ENCODE measurements around the gene RAP1GAP. TPM values are rescaled to one million over a fixed set of nuclear protein-coding genes. Genes with fewer than 3 reads are reported as not detected.

RAP1GAP gene
- total and polyA plus RNA-seq, 9 of the 15 experiments (the other 6 are each of a cell fraction or from before 2014, with no cell fraction given), result 0.29 to 30.2 (median 19.2) TPM

- FAIRE-seq, result peak; percentile 83
- Histone ChIP-seq H3K27me3 (ENCODE audit: control insufficient read depth in 2 of 2, insufficient read depth in 2 of 2, low read length in 2 of 2) (no peaks in the 10 kb centered on the region), H3K9ac (ENCODE audit: insufficient read depth in 1 of 2, low read depth in 2 of 2, low read length in 2 of 2) (peak overlapping the region; percentile 50 to 89), H3K79me2 (ENCODE audit: control insufficient read depth, insufficient read depth, low read length) (peaks cover 2% of the 10 kb centered on the region; the same call in 1 of the 3 replicates), H3K4me3 (no peak overlapping the region), H3K4me1 (replicated peaks in 1 of 2; ENCODE audit: control insufficient read depth in 2 of 2, insufficient read depth in 2 of 2, low read length in 2 of 2) (peaks cover 45 to 60% of the 10 kb centered on the region in 2 experiments), H4K20me1 (replicated peaks; ENCODE audit: control insufficient read depth, insufficient read depth, low read length) (no peaks in the 10 kb centered on the region; the same call in 1 of the 2 replicates), H2AFZ (ENCODE audit: low read depth, low read length) (no peak overlapping the region), H3K9me1 (ENCODE audit: control insufficient read depth, insufficient read depth, low read length) (no peaks in the 10 kb centered on the region), H3K27ac (ENCODE audit: extremely low read depth, low read depth, low read length) (peak overlapping the region; percentile 78), H3K9me3 (replicated peaks; ENCODE audit: control insufficient read depth, insufficient read depth, low read depth, low read length) (no peaks in the 10 kb centered on the region), H3K4me2 (ENCODE audit: insufficient read depth, low read length) (peak overlapping the region; percentile 67), H3K36me3 (ENCODE audit: control insufficient read depth, insufficient read depth, low read length) (peaks cover 11% of the 10 kb centered on the region; the same call in 1 of the 3 replicates)
- DNase-seq (ENCODE audit: extremely low read depth in 1 of 4, low spot score in 3 of 4), result peak; percentile 79 to 89 (median 83)
- ChIA-PET POLR2A (interaction anchor here (0.5 to 4.8 kb wide), 8 partner anchors 8 to 426 kb away, joined by 3 to 23 read pairs (median 3); no protein-coding TSS in a partner anchor), CTCF (ENCODE audit: low intra/inter-chr PET ratio) (no interaction called here)
- no TSS peak for BruUV-seq (replicated peaks)
- 15% methylated on average over 10 of the region's 10 CpGs for WGBS (ENCODE audit: insufficient coverage, low coverage, missing lambda C conversion rate)
- in situ Hi-C loops (cut with MboI) (no loop called here), intact Hi-C loops (cut with micrococcal nuclease) (no loop called here)
- peak; percentile 81 for ATAC-seq
- TF ChIP-seq NCOA1 (IDR thresholded peaks at IDR 0.05; ENCODE audit: low read depth) (peak; percentile 68), ARID3A (IDR thresholded peaks at IDR 0.05; ENCODE audit: borderline replicate concordance, low read depth, low read length) (peak; percentile 34; the same call in 1 of the 2 replicates), ZBTB34 (CRISPR knock-in tag; IDR thresholded peaks at IDR 0.05) (no peak), TAL1 (IDR thresholded peaks at IDR 0.05) (peak; percentile 79), ZNF41 (CRISPR knock-in tag; conservative IDR thresholded peaks at IDR 0.05) (no peak), TCF7 (IDR thresholded peaks at IDR 0.05; ENCODE audit: borderline replicate concordance) (no peak), TBL1XR1 (IDR thresholded peaks at IDR 0.05; ENCODE audit: low read length in 2 of 2) (no peak), ZNF184 (CRISPR knock-in tag; IDR thresholded peaks at IDR 0.05) (no peak), FOXP1 (CRISPR knock-in tag; IDR thresholded peaks at IDR 0.05) (peak; percentile 20; the same call in 1 of the 2 replicates), ZNF717 (CRISPR knock-in tag; IDR thresholded peaks at IDR 0.05) (no peak), SNRNP70 (optimal IDR thresholded peaks at IDR 0.05; ENCODE audit: low read depth, low read length) (no peak), YY1 (IDR thresholded peaks at IDR 0.05; ENCODE audit: borderline replicate concordance in 1 of 3, control insufficient read depth in 1 of 3, extremely low read depth in 1 of 3, insufficient read depth in 3 of 3, insufficient read length in 1 of 3, insufficient replicate concordance in 2 of 3, low read depth in 1 of 3, low read length in 2 of 3) (no peak), ZNF75A (CRISPR knock-in tag; IDR thresholded peaks at IDR 0.05) (no peak), ADNP (tag; IDR thresholded peaks at IDR 0.05) (peak; percentile 62; the same call in 1 of the 2 replicates), TAF15 (IDR thresholded peaks at IDR 0.05; ENCODE audit: low read depth, low read length) (no peak), ZNF551 (CRISPR knock-in tag; IDR thresholded peaks at IDR 0.05) (no peak), ZNF316 (IDR thresholded peaks at IDR 0.05) (peak; percentile 94), EP400 (IDR thresholded peaks at IDR 0.05) (peak; percentile 65), DDX20 (tag; IDR thresholded peaks at IDR 0.05; ENCODE audit: low read depth) (no peak), CTBP1 (IDR thresholded peaks at IDR 0.05; ENCODE audit: borderline replicate concordance) (peak; percentile 96), SIN3B (IDR thresholded peaks at IDR 0.05; ENCODE audit: low read depth) (no peak)
Measured at GRCh38 chr1:21638531-21639341, 30.4 kb downstream of the RAP1GAP start.

Data from K562 (cell line).